H1 (cell line): ENCODE data around the gene DOCK10. TPM values are rescaled to one million over a fixed set of nuclear protein-coding genes. Genes with fewer than 3 reads are reported as not detected.

Source experiments
- CTCF ChIA-PET: fragments of 300-600 bp; sonication (Branson Sonifier 250); formaldehyde crosslinking; loops from one replicate; lab custom pipeline; 2021; ENCODE audit not compliant: partially characterized antibody; lab: Charles Lee
- POLR2A ChIA-PET: fragments of 300-600 bp; sonication (Branson Sonifier 250); formaldehyde crosslinking; loops from one replicate; lab custom pipeline; 2021; ENCODE audit warnings: inconsistent platforms; ENCODE audit not compliant: partially characterized antibody; lab: Charles Lee
- DNase-seq, 2 experiments: peaks; one replicate each; pipeline versions ENCODE4 v3.0.0 to v3.0.0-alpha.2; 2010 to 2022; ENCODE audit warnings: low spot score in 2 of 2, low read depth in 1 of 2, mixed read lengths in 1 of 2
- FAIRE-seq: peaks from 2 replicates; lab custom pipeline; 2011; peaks lifted over from hg19 to GRCh38; lab: Jason Lieb, UNC
- H2AFZ ChIP-seq: 2 replicates; pipeline ENCODE4 v1.8.1; 2012; ENCODE audit warnings: low read length, inconsistent platforms
- H2AK5ac ChIP-seq: 2 replicates; pipeline ENCODE4 v1.6.1; 2013; ENCODE audit warnings: low read depth, low read length
- H2BK120ac ChIP-seq: replicated peaks from 2 replicates; pipeline ENCODE3; 2013; ENCODE audit warnings: low read depth, low read length, inconsistent platforms
- H2BK12ac ChIP-seq: 2 replicates; pipeline ENCODE4 v1.6.1; 2013; ENCODE audit warnings: low read depth, low read length
- H2BK15ac ChIP-seq: 2 replicates; pipeline ENCODE4 v1.6.1; 2013; ENCODE audit warnings: low read length
- H2BK20ac ChIP-seq: 2 replicates; pipeline ENCODE4 v1.6.1; 2013; ENCODE audit warnings: low read length
- H2BK5ac ChIP-seq: 2 replicates; pipeline ENCODE4 v1.6.1; 2013; ENCODE audit warnings: low read depth, low read length
- H3K14ac ChIP-seq: 2 replicates; pipeline ENCODE4 v1.6.1; 2013; ENCODE audit warnings: inconsistent platforms; ENCODE audit not compliant: insufficient read length
- H3K18ac ChIP-seq: 2 replicates; pipeline ENCODE4 v1.6.1; 2013; ENCODE audit warnings: low read length; ENCODE audit errors: extremely low read depth
- H3K23ac ChIP-seq: 2 replicates; pipeline ENCODE4 v1.6.1; 2013; ENCODE audit warnings: inconsistent platforms; ENCODE audit not compliant: insufficient read length
- H3K23me2 ChIP-seq: 2 replicates; pipeline ENCODE4 v1.6.1; 2013; ENCODE audit warnings: low read depth, low read length
- H3K27ac ChIP-seq: 2 replicates; pipeline ENCODE4 v1.6.1; 2011; ENCODE audit warnings: low read depth, low read length, inconsistent platforms
- H3K27me3 ChIP-seq, 4 experiments: replicated peaks in 1 of 4; 1 replicate in 1 of 4; 2 replicates in 3 of 4; pipeline versions ENCODE4 v1.6.1 to v1.8.1; 2011 to 2013; ENCODE audit warnings: low read length in 3 of 4, mild to moderate bottlenecking in 3 of 4, inconsistent platforms in 2 of 4, mixed read lengths in 2 of 4, moderate library complexity in 1 of 4; ENCODE audit not compliant: control insufficient read depth in 3 of 4, insufficient read depth in 3 of 4; ENCODE audit errors: extremely low read depth in 1 of 4
- H3K36me3 ChIP-seq, 4 experiments: 2 replicates each; pipeline versions ENCODE4 v1.6.1 to v1.8.1; 2011 to 2013; ENCODE audit warnings: mild to moderate bottlenecking in 4 of 4, low read length in 3 of 4, moderate library complexity in 2 of 4, control low read depth in 1 of 4, inconsistent platforms in 1 of 4; ENCODE audit not compliant: insufficient read depth in 4 of 4, control insufficient read depth in 2 of 4
- H3K4ac ChIP-seq: replicated peaks from 2 replicates; pipeline ENCODE3; 2013; ENCODE audit warnings: low read length, low read depth, mixed read lengths, inconsistent platforms; ENCODE audit not compliant: insufficient read length
- H3K4me1 ChIP-seq, 4 experiments: replicated peaks in 1 of 4; 1 replicate in 1 of 4; 2 replicates in 3 of 4; pipeline versions ENCODE4 v1.6.1 to v1.8.1; 2011 to 2013; ENCODE audit warnings: low read length in 3 of 4, inconsistent platforms in 2 of 4, mixed read lengths in 1 of 4; ENCODE audit not compliant: insufficient read depth in 4 of 4, control insufficient read depth in 3 of 4
- H3K4me2 ChIP-seq, 2 experiments: 2 replicates each; pipeline versions ENCODE4 v1.6.1 to v1.8.1; 2011 to 2013; ENCODE audit warnings: low read depth in 2 of 2, low read length in 2 of 2, control low read depth in 1 of 2, inconsistent platforms in 1 of 2, mild to moderate bottlenecking in 1 of 2; ENCODE audit not compliant: insufficient read depth in 1 of 2
- H3K4me3 ChIP-seq, 4 experiments: fragments of 200-600, 300-600 bp in 1 of 4; sonication (generic), shearing (Covaris generic), sonication (Bioruptor Twin) in 1 of 4; 2 replicates each; pipeline versions ENCODE4 v1.5.1 to v1.8.1; 2011 to 2016; ENCODE audit warnings: low read length in 4 of 4, low read depth in 3 of 4, control low read depth in 2 of 4, inconsistent platforms in 2 of 4, mild to moderate bottlenecking in 2 of 4, mixed read lengths in 1 of 4, moderate library complexity in 1 of 4; ENCODE audit not compliant: insufficient read depth in 2 of 4; ENCODE audit errors: extremely low read depth in 1 of 4
- H3K56ac ChIP-seq: replicated peaks from 2 replicates; pipeline ENCODE3; 2013; ENCODE audit warnings: low read depth, mild to moderate bottlenecking, mixed read lengths, low read length, inconsistent platforms; ENCODE audit not compliant: insufficient read length
- H3K79me1 ChIP-seq: 2 replicates; pipeline ENCODE4 v1.6.1; 2013; ENCODE audit warnings: low read depth, low read length, control low read depth
- H3K79me2 ChIP-seq, 2 experiments: 2 replicates each; pipeline versions ENCODE4 v1.6.1 to v1.8.1; 2012 to 2013; ENCODE audit warnings: low read length in 2 of 2, mild to moderate bottlenecking in 2 of 2, inconsistent platforms in 1 of 2; ENCODE audit not compliant: insufficient read depth in 2 of 2, control insufficient read depth in 1 of 2
- H3K9ac ChIP-seq, 4 experiments: replicated peaks in 1 of 4; 1 replicate in 1 of 4; 2 replicates in 3 of 4; pipeline versions ENCODE4 v1.6.1 to v1.8.1; 2011 to 2013; ENCODE audit warnings: low read depth in 3 of 4, low read length in 3 of 4, control low read depth in 2 of 4, mild to moderate bottlenecking in 2 of 4, moderate library complexity in 2 of 4, inconsistent platforms in 1 of 4; ENCODE audit errors: extremely low read depth in 1 of 4
- H3K9me3 ChIP-seq, 2 experiments: 2 replicates each; pipeline versions ENCODE4 v1.6.1 to v1.8.1; 2012 to 2013; ENCODE audit warnings: mild to moderate bottlenecking in 2 of 2, moderate library complexity in 2 of 2, control low read depth in 1 of 2, inconsistent platforms in 1 of 2, low read depth in 1 of 2, low read length in 1 of 2, mixed read lengths in 1 of 2; ENCODE audit not compliant: insufficient read depth in 2 of 2
- H4K20me1 ChIP-seq, 2 experiments: replicated peaks in 1 of 2; 2 replicates each; pipeline versions ENCODE3 to v1.8.1; 2011 to 2013; ENCODE audit warnings: inconsistent platforms in 2 of 2, low read length in 2 of 2, mild to moderate bottlenecking in 1 of 2; ENCODE audit not compliant: insufficient read depth in 2 of 2, control insufficient read depth in 1 of 2
- H4K5ac ChIP-seq: 2 replicates; pipeline ENCODE4 v1.6.1; 2013; ENCODE audit warnings: low read length, low read depth, mixed read lengths, inconsistent platforms; ENCODE audit not compliant: insufficient read length
- H4K8ac ChIP-seq: 2 replicates; pipeline ENCODE4 v1.8.0; 2013; ENCODE audit warnings: mild to moderate bottlenecking, moderate library complexity, low read length, inconsistent platforms; ENCODE audit not compliant: insufficient read depth; ENCODE audit errors: extremely low read depth
- H4K91ac ChIP-seq: replicated peaks from 2 replicates; pipeline ENCODE3; 2013; ENCODE audit warnings: low read length, mixed read lengths, inconsistent platforms; ENCODE audit not compliant: insufficient read length
- CTBP2 ChIP-seq: IDR thresholded peaks from 2 replicates; pipeline ENCODE4 v1.7.0; 2011; ENCODE audit warnings: borderline replicate concordance, mild to moderate bottlenecking, moderate library complexity, mixed read lengths, low read length; ENCODE audit not compliant: insufficient read depth, insufficient read length
- FOSL1 ChIP-seq: IDR thresholded peaks from 2 replicates; pipeline ENCODE4 v1.6.1; 2011; ENCODE audit warnings: mild to moderate bottlenecking, low read depth, low read length, moderate library complexity; ENCODE audit not compliant: insufficient read depth
- GABPA ChIP-seq: IDR thresholded peaks from 2 replicates; pipeline ENCODE4 v1.6.1; 2011; ENCODE audit warnings: mild to moderate bottlenecking, low read length, moderate library complexity, borderline replicate concordance; ENCODE audit not compliant: insufficient read depth
- HDAC2 ChIP-seq, 2 experiments: fragments of 300-600 bp in 1 of 2; sonication (generic) in 1 of 2; IDR thresholded peaks; 2 replicates each; pipeline ENCODE4 v1.6.1; 2011 to 2012; ENCODE audit warnings: low read depth in 2 of 2, low read length in 2 of 2, mild to moderate bottlenecking in 2 of 2, moderate library complexity in 2 of 2, borderline replicate concordance in 1 of 2, inconsistent platforms in 1 of 2
- KDM4A ChIP-seq: IDR thresholded peaks from one replicate; pipeline ENCODE4 v1.7.1; 2012; ENCODE audit warnings: low read depth, mild to moderate bottlenecking, moderate library complexity, low read length, inconsistent platforms; ENCODE audit not compliant: severe bottlenecking
- POLR2A ChIP-seq, 2 experiments: IDR thresholded peaks; 1 replicate in 1 of 2; 2 replicates in 1 of 2; pipeline ENCODE4 v1.6.1; 2011; ENCODE audit warnings: low read depth in 2 of 2, low read length in 2 of 2, mild to moderate bottlenecking in 2 of 2; ENCODE audit errors: control extremely low read depth in 1 of 2
- RXRA ChIP-seq: IDR thresholded peaks from 2 replicates; pipeline ENCODE4 v1.6.1; 2011; ENCODE audit warnings: low read depth, mild to moderate bottlenecking, low read length, moderate library complexity; ENCODE audit not compliant: insufficient read depth
- SIN3A ChIP-seq, 2 experiments: IDR thresholded peaks in 1 of 2; conservative IDR thresholded peaks in 1 of 2; 2 replicates each; pipeline ENCODE4 v1.6.1; 2011 to 2012; ENCODE audit warnings: low read length in 2 of 2, improper control_type of control experiment in 1 of 2, low read depth in 1 of 2, mild to moderate bottlenecking in 1 of 2
- TAF7 ChIP-seq: optimal IDR thresholded peaks from 2 replicates; pipeline ENCODE3; 2011; ENCODE audit warnings: low read depth, mild to moderate bottlenecking, inconsistent platforms, low read length, moderate library complexity, borderline replicate concordance
- TBP ChIP-seq: IDR thresholded peaks from 2 replicates; pipeline ENCODE4 v1.6.1; 2011; ENCODE audit warnings: low read depth, low read length, improper control_type of control experiment
- WGBS, 2 experiments: shearing (Covaris generic) in 1 of 2; methylation state at CpG; one replicate each; pipeline versions ENCODE4 v1.1.6 to v1.1.7; 2013 to 2015; ENCODE audit warnings: low lambda C conversion rate in 2 of 2, mixed read lengths in 2 of 2, inconsistent platforms in 1 of 2, low coverage in 1 of 2, missing lambda C conversion rate in 1 of 2; ENCODE audit not compliant: insufficient replicate concordance in 2 of 2, insufficient coverage in 1 of 2, insufficient read length in 1 of 2; ENCODE audit errors: extremely low coverage in 1 of 2, missing lambda C conversion rate in 1 of 2; 5-methylcytosine and 5-hydroxymethylcytosine counted together
- polyA plus RNA-seq, 7 experiments: library from polyadenylated mRNA; depleted of rRNA in 3 of 7; stranded (reverse) in 5 of 7; unstranded in 2 of 7; fragments of >200 nt in 5 of 7; fragments of 200-250 nt in 2 of 7; gene quantifications; 1 replicate in 5 of 7; 2 replicates in 1 of 7; 4 replicates in 1 of 7; pipeline versions ENCODE4 v1.2.1 to v1.2.3, GENCODE V29; 2011 to 2013; ENCODE audit warnings: missing spikeins in 2 of 7, mixed read lengths in 2 of 7
- total RNA-seq: library from RNA; stranded (reverse); fragmentation: NEBNext Ultra II Directional; extraction: Animal tissue kit (Norgen Biotek cat#: 25700); gene quantifications from 2 replicates; pipeline ENCODE4 v1.2.1, GENCODE V29; 2021

Gene DOCK10
- total and polyA plus RNA-seq, 2 of the 8 experiments (the other 6 are each of a cell fraction or from before 2014, with no cell fraction given) = 0.33 to 1.6 TPM

- Histone ChIP-seq H2BK120ac (no peak overlapping the region), H3K9me3 (no peaks in the 10 kb centered on the region), H3K4ac (no peak overlapping the region), H2AK5ac (no peak overlapping the region), H3K9ac (no peak overlapping the region; a peak in 1 of 7 replicates), H3K79me2 (no peaks in the 10 kb centered on the region), H3K27me3 (no peaks in the 10 kb centered on the region; a peak in 1 of 7 replicates), H2BK20ac (no peak overlapping the region), H4K8ac (no peak overlapping the region), H3K23me2 (no peaks in the 10 kb centered on the region), H3K36me3 (no peaks in the 10 kb centered on the region), H3K4me2 (no peak overlapping the region), H2AFZ (0 out of 2 replicates have a peak overlapping the region, but pooled peaks have one; percentile 21), H4K5ac (no peak overlapping the region), H3K18ac (no peak overlapping the region), H4K20me1 (no peaks in the 10 kb centered on the region)
- no peak for FAIRE-seq
- no peak for TF ChIP-seq SIN3A (conservative IDR thresholded peaks at IDR 0.05 in 1 of 2, IDR thresholded peaks at IDR 0.05 in 1 of 2; ENCODE audit: low read depth in 1 of 2, low read length in 2 of 2)
- TF ChIP-seq HDAC2 (IDR thresholded peaks at IDR 0.05; ENCODE audit: borderline replicate concordance in 1 of 2, low read depth in 2 of 2, low read length in 2 of 2) = no peak
- no peak for TF ChIP-seq TBP
- TF ChIP-seq CTBP2 = no peak
- no peak for TF ChIP-seq TAF7
- TF ChIP-seq GABPA = no peak
- TF ChIP-seq KDM4A = no peak
- TF ChIP-seq RXRA = no peak
- no peak for TF ChIP-seq FOSL1
- no peak for TF ChIP-seq POLR2A (IDR thresholded peaks at IDR 0.05; ENCODE audit: control extremely low read depth in 1 of 2, low read depth in 2 of 2, low read length in 2 of 2)
- TF ChIP-seq, all 59 proteins: peak for 0
- H2BK12ac ChIP-seq = no peak overlapping the region
- H3K4me3 ChIP-seq = no peak overlapping the region
- H3K79me1 ChIP-seq = no peaks in the 10 kb centered on the region
- no peak overlapping the region for H3K56ac ChIP-seq
- H3K4me1 ChIP-seq = no peaks in the 10 kb centered on the region
- DNase-seq = no peak
- no peak overlapping the region for H4K91ac ChIP-seq
- H3K23ac ChIP-seq = no peak overlapping the region
- ChIA-PET POLR2A (no interaction called here), CTCF (interaction anchor here (1.2 kb wide), 1 partner anchor 16 kb away, joined by 5 read pairs; no protein-coding TSS in a partner anchor)
- H3K14ac ChIP-seq = no peak overlapping the region
- no peak overlapping the region for H3K27ac ChIP-seq
- H2BK15ac ChIP-seq = no peak overlapping the region
- H2BK5ac ChIP-seq = no peak overlapping the region
- 93% methylated on average over 8 of the region's 8 CpGs; no CpG with 5 or more reads in 1 of the 2 experiments for WGBS, 2 experiments
Observed at GRCh38 chr2:224796695-224797305, 245.5 kb downstream of the DOCK10 start.
